ENCODE measurements around the gene KCNN3. TPM values are rescaled to one million over a fixed set of nuclear protein-coding genes. Genes with fewer than 3 reads are reported as not detected.

Gene KCNN3
- total RNA-seq, 2 experiments from 2014 or later, result 0.02 to 0.04 TPM

- Mint-ChIP-seq H3K27ac (no peak overlapping the region), H3K36me3 (no peaks in the 10 kb centered on the region), H3K4me1 (peaks cover 12% of the 10 kb centered on the region), H3K4me3 (no peak overlapping the region), H3K27me3 (no peaks in the 10 kb centered on the region), H3K9me3 (no peaks in the 10 kb centered on the region)
- DNase-seq, result no peak
Observed at GRCh38 chr1:154886281-154887015, 16.4 kb upstream of the KCNN3 start.

GRCh38 chr1:154884869-154885701 is 15.0 kb upstream of the KCNN3 start:
- Mint-ChIP-seq H3K27ac (no peak overlapping the region), H3K4me1 (peaks cover 12% of the 10 kb centered on the region), H3K9me3 (no peaks in the 10 kb centered on the region), H3K4me3 (no peak overlapping the region), H3K36me3 (no peaks in the 10 kb centered on the region), H3K27me3 (no peaks in the 10 kb centered on the region)
- no peak for DNase-seq

GRCh38 chr1:154883919-154884868 is 14.1 kb upstream of the KCNN3 start:
- no peak for DNase-seq
- H3K4me3 Mint-ChIP-seq, result no peak overlapping the region
- no peaks in the 10 kb centered on the region for H3K9me3 Mint-ChIP-seq
- peaks cover 12% of the 10 kb centered on the region for H3K4me1 Mint-ChIP-seq
- no peaks in the 10 kb centered on the region for H3K36me3 Mint-ChIP-seq
- H3K27ac Mint-ChIP-seq, result no peak overlapping the region
- no peaks in the 10 kb centered on the region for H3K27me3 Mint-ChIP-seq

- Mint-ChIP-seq H3K36me3 (no peaks in the 10 kb centered on the region), H3K27ac (no peak overlapping the region), H3K4me1 (peaks cover 10% of the 10 kb centered on the region), H3K9me3 (no peaks in the 10 kb centered on the region), H3K4me3 (no peak overlapping the region), H3K27me3 (no peaks in the 10 kb centered on the region)
- DNase-seq, result no peak
Observed at GRCh38 chr1:154881820-154882535, 11.9 kb upstream of the KCNN3 start.

DNA sequence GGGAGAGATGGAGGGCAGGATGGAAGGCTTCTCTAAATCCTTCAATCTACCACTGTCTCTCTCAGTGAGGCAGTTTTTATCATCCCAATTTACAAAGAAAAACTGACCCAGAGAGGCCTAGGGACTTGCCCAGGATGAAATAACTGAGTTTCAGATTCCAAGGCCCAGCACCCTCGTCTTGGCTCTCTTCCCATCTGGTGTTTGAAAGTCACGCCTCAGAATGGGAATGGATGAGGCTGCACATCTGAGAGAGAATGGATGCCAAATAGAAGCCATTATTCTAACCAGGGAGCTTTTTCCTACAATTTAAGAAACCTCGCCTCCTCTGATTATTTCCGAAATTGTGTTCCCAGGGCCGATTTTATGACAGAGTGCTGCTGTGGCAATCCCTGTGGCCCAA is 10.6 kb upstream of the KCNN3 start:
- DNase-seq, result no peak
- Mint-ChIP-seq H3K36me3 (no peaks in the 10 kb centered on the region), H3K4me3 (no peak overlapping the region), H3K4me1 (no peaks in the 10 kb centered on the region), H3K9me3 (no peaks in the 10 kb centered on the region), H3K27ac (no peak overlapping the region), H3K27me3 (no peaks in the 10 kb centered on the region)

GRCh38 chr1:154879038-154879421 is 8.9 kb upstream of the KCNN3 start:
- no peak for DNase-seq
- Mint-ChIP-seq H3K4me1 (peaks cover 5% of the 10 kb centered on the region), H3K27me3 (no peaks in the 10 kb centered on the region), H3K27ac (no peak overlapping the region), H3K36me3 (no peaks in the 10 kb centered on the region), H3K9me3 (no peaks in the 10 kb centered on the region), H3K4me3 (no peak overlapping the region)

- peak; percentile 71 for DNase-seq
- Mint-ChIP-seq H3K27ac (no peak overlapping the region), H3K4me1 (peaks cover 5% of the 10 kb centered on the region), H3K27me3 (no peaks in the 10 kb centered on the region), H3K9me3 (no peaks in the 10 kb centered on the region), H3K4me3 (no peak overlapping the region), H3K36me3 (no peaks in the 10 kb centered on the region)
Observed at GRCh38 chr1:154878371-154879037, 8.4 kb upstream of the KCNN3 start.

- no peak overlapping the region for H3K27ac Mint-ChIP-seq
- no peak overlapping the region for H3K4me3 Mint-ChIP-seq
- DNase-seq, result no peak
- no peaks in the 10 kb centered on the region for H3K36me3 Mint-ChIP-seq
- no peaks in the 10 kb centered on the region for H3K9me3 Mint-ChIP-seq
- peaks cover 4% of the 10 kb centered on the region for H3K27me3 Mint-ChIP-seq
- peaks cover 9% of the 10 kb centered on the region for H3K4me1 Mint-ChIP-seq
Observed at GRCh38 chr1:154877370-154877974, 7.4 kb upstream of the KCNN3 start.

GRCh38 chr1:154876842-154877369 is 6.8 kb upstream of the KCNN3 start:
- no peak for DNase-seq
- H3K4me3 Mint-ChIP-seq, result no peak overlapping the region
- peaks cover 7% of the 10 kb centered on the region for H3K27me3 Mint-ChIP-seq
- H3K27ac Mint-ChIP-seq, result no peak overlapping the region
- peaks cover 9% of the 10 kb centered on the region for H3K4me1 Mint-ChIP-seq
- H3K36me3 Mint-ChIP-seq, result no peaks in the 10 kb centered on the region
- no peaks in the 10 kb centered on the region for H3K9me3 Mint-ChIP-seq

DNA sequence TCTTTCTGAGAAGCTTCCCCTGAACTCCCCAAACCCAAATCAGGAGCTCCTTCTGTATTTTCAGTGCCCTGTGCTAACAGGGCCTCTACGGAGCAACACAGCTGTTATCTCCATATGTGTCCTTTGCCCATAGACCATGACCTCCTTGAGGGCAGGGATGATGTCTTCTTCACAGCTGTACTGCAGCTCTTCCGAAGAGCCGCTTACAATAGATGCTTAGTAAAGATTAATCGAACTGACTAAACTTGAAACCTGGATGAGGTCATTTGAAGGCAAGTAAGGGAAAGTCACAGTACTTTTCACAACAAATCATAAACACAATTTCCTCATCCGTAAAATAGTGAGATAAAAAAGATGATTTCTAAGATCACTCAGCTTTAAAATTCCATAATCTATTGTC is 4.4 kb upstream of the KCNN3 start:
- no peak for DNase-seq
- H3K9me3 Mint-ChIP-seq, result no peaks in the 10 kb centered on the region
- no peaks in the 10 kb centered on the region for H3K36me3 Mint-ChIP-seq

DNA sequence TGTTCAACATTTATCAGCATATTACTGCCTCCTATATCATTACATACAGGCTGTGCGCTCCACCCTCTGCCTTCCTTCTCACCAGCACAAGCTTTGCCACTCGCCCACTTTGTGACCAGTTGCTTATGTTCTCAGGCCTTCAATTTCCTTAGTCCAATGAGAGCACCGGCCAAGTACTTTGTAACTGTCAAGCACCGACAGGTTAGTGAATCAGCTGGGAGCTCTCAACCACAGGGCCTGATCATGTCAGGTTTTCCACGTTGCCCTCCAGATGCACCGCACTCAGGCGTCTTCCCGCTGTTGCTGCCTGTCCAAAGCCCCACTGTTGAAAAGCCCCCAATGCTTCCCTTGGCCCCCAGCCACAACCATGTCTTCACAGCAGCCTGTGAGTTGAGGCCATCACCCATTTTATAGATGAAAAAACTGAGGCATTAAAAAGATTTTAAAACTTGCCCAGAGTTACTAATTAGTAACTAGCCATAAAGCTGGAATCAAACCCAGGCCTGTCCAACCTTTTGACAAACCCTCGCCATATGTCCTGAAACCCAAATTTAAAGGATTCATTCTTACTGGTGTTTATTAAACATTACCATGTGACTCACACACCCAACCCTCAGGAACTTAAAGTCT is 3.4 kb upstream of the KCNN3 start:
- H3K36me3 Mint-ChIP-seq, result no peaks in the 10 kb centered on the region
- peaks cover 40% of the 10 kb centered on the region for H3K27me3 Mint-ChIP-seq
- H3K9me3 Mint-ChIP-seq, result no peaks in the 10 kb centered on the region
- H3K27ac Mint-ChIP-seq, result no peak overlapping the region
- peaks cover 34% of the 10 kb centered on the region for H3K4me1 Mint-ChIP-seq
- H3K4me3 Mint-ChIP-seq, result no peak overlapping the region
- DNase-seq, result no peak

More for the DNA sequence above, 4.4 kb upstream of the KCNN3 start:
- peaks cover 30% of the 10 kb centered on the region for H3K27me3 Mint-ChIP-seq
- H3K4me1 Mint-ChIP-seq, result peaks cover 27% of the 10 kb centered on the region
- no peak overlapping the region for H3K4me3 Mint-ChIP-seq
- H3K27ac Mint-ChIP-seq, result no peak overlapping the region

DNA sequence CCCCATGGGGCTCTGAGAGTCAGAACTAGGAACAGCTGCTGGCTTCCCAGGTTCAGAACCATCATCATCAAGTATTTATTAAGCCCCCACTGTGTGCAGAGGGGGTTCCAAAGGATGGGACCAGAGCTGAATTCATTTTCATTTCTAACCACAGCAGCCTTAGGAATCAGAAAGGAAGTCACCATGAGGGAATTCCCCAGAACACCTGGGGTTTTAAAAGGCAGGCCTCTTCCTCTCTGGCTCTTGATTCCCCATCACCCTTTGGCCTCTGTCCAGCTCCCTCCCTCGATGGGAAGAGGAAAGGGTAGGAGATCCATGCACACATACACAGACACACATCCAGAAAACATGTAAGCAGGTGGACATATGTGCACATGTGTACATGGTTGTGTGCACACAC is 1.3 kb upstream of the KCNN3 start:
- Mint-ChIP-seq H3K36me3 (no peaks in the 10 kb centered on the region), H3K4me3 (no peak overlapping the region)

GRCh38 chr1:154870734-154871133 is 653 bp upstream of the KCNN3 start:
- H3K9me3 Mint-ChIP-seq, result no peaks in the 10 kb centered on the region
- DNase-seq, result no peak
- peaks cover 49% of the 10 kb centered on the region for H3K4me1 Mint-ChIP-seq
- H3K27ac Mint-ChIP-seq, result no peak overlapping the region
- H3K27me3 Mint-ChIP-seq, result peaks cover 49% of the 10 kb centered on the region
- no peaks in the 10 kb centered on the region for H3K36me3 Mint-ChIP-seq
- H3K4me3 Mint-ChIP-seq, result no peak overlapping the region

More for the DNA sequence above, 1.3 kb upstream of the KCNN3 start:
- peaks cover 43% of the 10 kb centered on the region for H3K4me1 Mint-ChIP-seq
- peaks cover 49% of the 10 kb centered on the region for H3K27me3 Mint-ChIP-seq
- no peak for DNase-seq
- no peaks in the 10 kb centered on the region for H3K9me3 Mint-ChIP-seq
- H3K27ac Mint-ChIP-seq, result no peak overlapping the region
